Left kidney (tissue), 2 donors: ENCODE measurements around the gene MAST4. TPM values are rescaled to one million over a fixed set of nuclear protein-coding genes. Genes with fewer than 3 reads are reported as not detected.
"Not testable (repeated sequence)": the region's sequence is repeated elsewhere in the genome, so short reads cannot be mapped to it uniquely, and the experiment has no call there.

Experiments used
- DNase-seq: peaks from one replicate; pipeline ENCODE4 v3.0.0-alpha.2; 2013
- polyA plus RNA-seq: library from polyadenylated mRNA; unstranded; fragments of 120-200 nt; gene quantifications from one replicate; pipeline ENCODE4 v1.2.1, GENCODE V29; 2013; ENCODE audit not compliant: insufficient read length

The MAST4 gene
- polyA plus RNA-seq, 1 donor = 19.7 TPM

GRCh38 chr5:66646570-66646969, 50.4 kb downstream of the MAST4 start:
- no peak for DNase-seq

- DNase-seq = no peak
Measured at GRCh38 chr5:66647146-66647856, 51.1 kb downstream of the MAST4 start.

GRCh38 chr5:66652818-66653217, 56.6 kb downstream of the MAST4 start:
- no peak for DNase-seq

GRCh38 chr5:66653325-66653724, 57.1 kb downstream of the MAST4 start:
- no peak for DNase-seq

- DNase-seq = no peak
Measured at GRCh38 chr5:66655395-66656324, 59.5 kb downstream of the MAST4 start.

- DNase-seq = no peak
Measured at GRCh38 chr5:66658516-66658915, 62.3 kb downstream of the MAST4 start.

GRCh38 chr5:66659780-66660179, 63.6 kb downstream of the MAST4 start:
- DNase-seq = no peak

- DNase-seq = no peak
Measured at GRCh38 chr5:66660396-66660795, 64.2 kb downstream of the MAST4 start.

- no peak for DNase-seq
Measured at GRCh38 chr5:66661149-66661548, 65.0 kb downstream of the MAST4 start.

GRCh38 chr5:66666778-66667177, 70.6 kb downstream of the MAST4 start:
- DNase-seq = no peak

GRCh38 chr5:66669086-66669861, 73.1 kb downstream of the MAST4 start:
- DNase-seq = no peak

GRCh38 chr5:66669862-66670195, 73.6 kb downstream of the MAST4 start:
- DNase-seq = no peak

GRCh38 chr5:66671305-66671704, 75.1 kb downstream of the MAST4 start:
- no peak for DNase-seq

GRCh38 chr5:66674802-66675201, 78.6 kb downstream of the MAST4 start:
- DNase-seq = no peak

- no peak for DNase-seq
Measured at GRCh38 chr5:66675406-66675805, 79.2 kb downstream of the MAST4 start.

- DNase-seq = no peak
Measured at GRCh38 chr5:66680221-66680620, 84.0 kb downstream of the MAST4 start.

- DNase-seq = no peak
Measured at GRCh38 chr5:66680804-66681203, 84.6 kb downstream of the MAST4 start.

- no peak for DNase-seq
Measured at GRCh38 chr5:66684663-66685062, 88.5 kb downstream of the MAST4 start.

- DNase-seq = no peak
Measured at GRCh38 chr5:66689522-66690220, 93.5 kb downstream of the MAST4 start.

GRCh38 chr5:66694036-66694435, 97.8 kb downstream of the MAST4 start:
- no peak for DNase-seq

- DNase-seq = not testable (repeated sequence)
Measured at GRCh38 chr5:66695840-66696239, 99.6 kb downstream of the MAST4 start.
